Measurements from ENCODE around the gene HNRNPM.
A peak's percentile ranks its signal among the peaks of the same experiment; 100 is the strongest.

The HNRNPM gene

DNA sequence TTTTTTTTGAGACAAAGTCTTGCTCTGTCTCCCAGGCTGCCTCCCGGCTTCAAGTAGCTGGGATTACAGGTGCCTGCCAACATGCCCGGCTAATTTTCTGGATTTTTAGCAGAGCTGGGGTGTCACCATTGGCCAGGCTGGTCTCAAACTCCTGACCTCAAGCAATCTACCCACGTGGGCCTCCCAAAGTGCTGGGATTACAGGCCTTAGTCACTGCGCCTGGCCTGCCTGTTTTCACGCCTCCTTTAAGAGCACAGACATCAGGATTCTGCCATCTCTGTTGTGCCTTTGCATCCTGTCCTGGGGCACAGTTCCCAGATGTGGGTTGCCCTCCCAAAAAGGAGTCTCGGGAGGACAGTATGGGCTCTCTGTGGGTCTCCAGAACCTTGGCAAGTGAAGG lies 60.1 kb downstream of the HNRNPM start:
- TF ChIP-seq CTCF (IDR thresholded peaks at IDR 0.05; ENCODE audit: low read depth, low read length), result no peak; the same call in 1 of the 2 replicates
- no peak for DNase-seq (ENCODE audit: extremely low read depth, low read depth)

GRCh38 chr19:8505680-8506401 lies 61.1 kb downstream of the HNRNPM start:
- peak; percentile 94 for TF ChIP-seq CTCF (IDR thresholded peaks at IDR 0.05; ENCODE audit: low read depth, low read length)
- DNase-seq (ENCODE audit: extremely low read depth, low read depth), result no peak

GRCh38 chr19:8506402-8506957 lies 61.7 kb downstream of the HNRNPM start:
- no peak for TF ChIP-seq CTCF (IDR thresholded peaks at IDR 0.05; ENCODE audit: low read depth, low read length)
- no peak for DNase-seq (ENCODE audit: extremely low read depth, low read depth)

GRCh38 chr19:8510589-8511115 lies 65.9 kb downstream of the HNRNPM start:
- TF ChIP-seq CTCF (IDR thresholded peaks at IDR 0.05; ENCODE audit: low read depth, low read length), result no peak

GRCh38 chr19:8511573-8512101 lies 66.9 kb downstream of the HNRNPM start:
- no peak for TF ChIP-seq CTCF (IDR thresholded peaks at IDR 0.05; ENCODE audit: low read depth, low read length)
- DNase-seq (ENCODE audit: extremely low read depth, low read depth), result no peak

More at GRCh38 chr19:8510589-8511115, 65.9 kb downstream of the HNRNPM start:
- DNase-seq (ENCODE audit: extremely low read depth, low read depth), result no peak

DNA sequence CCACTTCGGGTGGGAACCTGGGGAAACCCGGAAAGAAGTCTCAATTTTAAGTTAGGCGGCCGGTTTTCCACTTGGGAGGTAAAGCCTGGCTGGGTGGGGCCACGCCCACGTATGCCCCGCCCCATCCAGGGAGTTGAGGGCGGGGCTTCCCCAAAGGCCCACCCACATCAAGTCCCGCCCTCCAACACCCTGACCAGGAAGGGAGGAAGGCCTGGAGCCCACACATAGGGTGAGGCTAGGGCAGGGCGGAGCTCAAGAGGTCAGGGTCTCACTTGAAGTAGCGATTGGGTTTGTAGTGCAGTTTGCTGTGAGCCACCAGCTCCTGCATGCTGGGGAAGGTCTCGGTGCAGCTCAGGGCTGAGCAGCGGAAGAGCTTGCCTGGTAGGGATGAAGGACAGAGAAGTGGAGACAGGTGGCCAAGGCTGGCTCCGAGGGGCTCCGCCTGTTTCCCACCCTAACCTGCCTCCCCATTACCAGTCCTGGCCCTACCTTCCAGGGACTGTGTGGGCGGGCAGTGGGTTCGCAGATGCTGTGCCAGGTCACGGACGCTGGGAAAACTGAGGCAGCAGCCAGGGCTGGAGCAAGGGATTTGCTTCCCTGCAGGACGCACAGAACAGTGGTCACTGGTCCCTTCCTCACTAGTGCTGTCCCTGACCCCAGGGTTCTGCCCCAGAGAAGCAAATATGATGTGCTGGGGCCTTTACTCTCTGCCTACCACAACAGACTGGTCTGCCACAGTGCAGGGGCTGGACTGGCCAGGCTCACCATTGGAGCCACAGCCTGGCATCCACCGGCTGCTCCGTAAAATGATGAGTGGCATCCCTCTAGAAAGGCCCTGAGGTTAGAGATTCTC lies 67.6 kb downstream of the HNRNPM start:
- TF ChIP-seq CTCF (IDR thresholded peaks at IDR 0.05; ENCODE audit: low read depth, low read length), result no peak
- DNase-seq (ENCODE audit: extremely low read depth, low read depth), result no peak
